ENCODE data around the gene ZFAND3.

Gene ZFAND3

GRCh38 chr6:38055203-38055589, 235.7 kb downstream of the ZFAND3 start:
- no peak for FAIRE-seq

- no peak for FAIRE-seq
These were observed 236.8 kb downstream of the ZFAND3 start for GRCh38 chr6:38056361-38056760.

- FAIRE-seq: peak; percentile 71
These were observed 238.5 kb downstream of the ZFAND3 start for GRCh38 chr6:38057994-38058393.

GRCh38 chr6:38062066-38062465, 242.5 kb downstream of the ZFAND3 start:
- no peak for FAIRE-seq

- no peak for FAIRE-seq
These were observed 244.4 kb downstream of the ZFAND3 start for GRCh38 chr6:38063973-38064372.

- FAIRE-seq: no peak
These were observed 244.9 kb downstream of the ZFAND3 start for GRCh38 chr6:38064431-38064830.

- FAIRE-seq: no peak
These were observed 246.3 kb downstream of the ZFAND3 start for GRCh38 chr6:38065734-38066305.

GRCh38 chr6:38067263-38067980, 247.9 kb downstream of the ZFAND3 start:
- no peak for FAIRE-seq

GRCh38 chr6:38068854-38069590, 249.5 kb downstream of the ZFAND3 start:
- peak; percentile 98 for FAIRE-seq

GRCh38 chr6:38077488-38078030, 258.0 kb downstream of the ZFAND3 start:
- FAIRE-seq: no peak

- no peak for FAIRE-seq
These were observed 259.1 kb downstream of the ZFAND3 start for GRCh38 chr6:38078671-38079070.

- FAIRE-seq: no peak
These were observed 259.6 kb downstream of the ZFAND3 start for GRCh38 chr6:38079107-38079506.

GRCh38 chr6:38079537-38079936, 260.0 kb downstream of the ZFAND3 start:
- no peak for FAIRE-seq

GRCh38 chr6:38080360-38080759, 260.8 kb downstream of the ZFAND3 start:
- no peak for FAIRE-seq

- FAIRE-seq: no peak
These were observed 261.4 kb downstream of the ZFAND3 start for GRCh38 chr6:38080889-38081288.

- FAIRE-seq: no peak
These were observed 265.5 kb downstream of the ZFAND3 start for GRCh38 chr6:38085031-38085430.

- no peak for FAIRE-seq
These were observed 266.8 kb downstream of the ZFAND3 start for GRCh38 chr6:38086346-38086745.

- no peak for FAIRE-seq
These were observed 268.5 kb downstream of the ZFAND3 start for GRCh38 chr6:38088010-38088409.

- no peak for FAIRE-seq
These were observed 269.3 kb downstream of the ZFAND3 start for GRCh38 chr6:38088829-38089228.

- no peak for FAIRE-seq
These were observed 272.1 kb downstream of the ZFAND3 start for GRCh38 chr6:38091613-38092012.

GRCh38 chr6:38092465-38092864, 272.9 kb downstream of the ZFAND3 start:
- FAIRE-seq: no peak

- no peak for FAIRE-seq
These were observed 273.4 kb downstream of the ZFAND3 start for GRCh38 chr6:38092964-38093363.

- FAIRE-seq: no peak
These were observed 275.5 kb downstream of the ZFAND3 start for GRCh38 chr6:38095054-38095453.

- FAIRE-seq: no peak
These were observed 279.7 kb downstream of the ZFAND3 start for GRCh38 chr6:38099221-38099620.
